Spleen (tissue), 11 donors: ENCODE results near the gene DOCK6. TPM values are rescaled to one million over a fixed set of nuclear protein-coding genes. Genes with fewer than 3 reads are reported as not detected.

Experiments used
- DNase-seq: peaks from one replicate; pipeline ENCODE4 v3.0.0-alpha.2; 2020
- H3K27ac ChIP-seq, 8 donors: fragments of 200-600 bp; sonication (generic) in 7 of 8; 1 replicate in 4 of 8; 2 replicates in 4 of 8; pipeline versions ENCODE4 v1.5.0 to v1.8.0; 2016 to 2021; ENCODE audit warnings: inconsistent platforms in 4 of 8, mild to moderate bottlenecking in 4 of 8, moderate library complexity in 1 of 8
- H3K27me3 ChIP-seq, 7 donors: fragments of 200-600 bp; sonication (generic) in 6 of 7; replicated peaks in 1 of 7; 1 replicate in 4 of 7; 2 replicates in 3 of 7; pipeline versions ENCODE4 v1.5.0 to v1.8.0; 2016 to 2021; ENCODE audit warnings: inconsistent platforms in 3 of 7, mild to moderate bottlenecking in 1 of 7
- H3K36me3 ChIP-seq, 6 donors: fragments of 200-600 bp; sonication (generic) in 5 of 6; 1 replicate in 4 of 6; 2 replicates in 2 of 6; pipeline versions ENCODE4 v1.5.0 to v1.8.0; 2016 to 2021; ENCODE audit warnings: inconsistent platforms in 2 of 6
- H3K4me1 ChIP-seq, 6 donors: fragments of 200-600 bp; sonication (generic) in 5 of 6; 1 replicate in 3 of 6; 2 replicates in 3 of 6; pipeline versions ENCODE4 v1.5.0 to v1.8.0; 2016 to 2021; ENCODE audit warnings: inconsistent platforms in 3 of 6
- H3K4me3 ChIP-seq, 8 donors: fragments of 200-600 bp; sonication (generic) in 7 of 8; 1 replicate in 4 of 8; 2 replicates in 4 of 8; pipeline versions ENCODE4 v1.5.0 to v1.8.0; 2016 to 2021; ENCODE audit warnings: inconsistent platforms in 4 of 8, mild to moderate bottlenecking in 4 of 8, moderate library complexity in 2 of 8
- H3K9me3 ChIP-seq, 8 donors: fragments of 200-600 bp; sonication (generic) in 7 of 8; 1 replicate in 4 of 8; 2 replicates in 4 of 8; pipeline versions ENCODE4 v1.5.0 to v1.8.0; 2016 to 2021; ENCODE audit warnings: inconsistent platforms in 4 of 8
- CTCF ChIP-seq, 11 experiments: fragments of 200-600 bp in 7 of 11; fragments of 450-650 bp in 4 of 11; sonication (generic) in 4 of 11; IDR thresholded peaks in 8 of 11; conservative IDR thresholded peaks in 3 of 11; 1 replicate in 7 of 11; 2 replicates in 4 of 11; pipeline versions ENCODE4 v1.4.0 to v1.8.0; 2016 to 2021; ENCODE audit warnings: antibody characterized with exemption in 11 of 11, inconsistent platforms in 4 of 11, mild to moderate bottlenecking in 1 of 11
- POLR2A ChIP-seq, 3 donors: fragments of 450-650 bp; IDR thresholded peaks; one replicate each; pipeline ENCODE4 v1.5.1; 2017; ENCODE audit warnings: antibody characterized with exemption in 3 of 3, mild to moderate bottlenecking in 1 of 3
- POLR2AphosphoS5 ChIP-seq, 3 donors: sonication (generic); formaldehyde crosslinking; IDR thresholded peaks; one replicate each; pipeline ENCODE4 v1.5.1; 2017; ENCODE audit warnings: antibody characterized with exemption in 3 of 3
- WGBS, 5 donors: extraction: QIAGEN DNeasy Blood & Tissue Kit in 3 of 5; methylation state at CpG; one replicate each; pipeline versions ENCODE4 v1.1.5 to v1.1.7; 2013 to 2018; 5-methylcytosine and 5-hydroxymethylcytosine counted together
- intact Hi-C: fragments of 100-400 bp; cut with DNase I; formaldehyde crosslinking; loops from one replicate; pipeline ENCODE4 v1.15.0; 2023; ENCODE audit warnings: low total_unique reads
- polyA plus RNA-seq, 3 donors: library from polyadenylated mRNA; stranded (reverse); fragments of 200-250 nt; gene quantifications; one replicate each; pipeline ENCODE4 v1.2.1, GENCODE V29; 2013
- total RNA-seq, 7 donors: library from RNA; depleted of rRNA in 3 of 7; stranded (reverse); fragments of >200 nt in 3 of 7; fragmentation: NEBNext Ultra II Directional in 4 of 7; extraction: Animal tissue kit (Norgen Biotek cat#: 25700) in 4 of 7; gene quantifications; one replicate each; pipeline versions ENCODE4 v1.1.0 to v1.2.1, GENCODE V29; 2016 to 2021
- donor health status: healthy with polysubstance abuse.
- donor health status: DM: no; HTN: no; CAD: no; lungs with moderate emphysema.
- donor health status: DM: no; HTN: no; CAD: no.
- donor health status: Bipolar disorder and iron deficiency.
- donor health status: healthy.
- donor health status: DM: no; HTN: no; CAD: no.
- donor health status: DM: yes; HTN: yes; CAD: no.

DOCK6 gene
- total and polyA plus RNA-seq, 10 donors, result 12.5 to 105 (median 47.7) TPM

- intact Hi-C loops, result loop anchor here (5.0 kb wide), 2 partner anchors 74 to 164 kb away; no protein-coding TSS in a partner anchor
- no peak for DNase-seq
- H3K27ac ChIP-seq, result peak overlapping the region in 1 of 8 donors; percentile 70
- H3K4me3 ChIP-seq, result no peak overlapping the region
- H3K27me3 ChIP-seq, result peaks cover 0 to 5% (median 2%) of the 10 kb centered on the region in 7 donors
- peaks cover 8 to 47% (median 23%) of the 10 kb centered on the region in 6 donors for H3K4me1 ChIP-seq
- 93 to 96% (median 93%) methylated on average over 23 to 24 of the region's 24 CpGs for WGBS, 5 donors
- peaks cover 0 to 32% (median 4%) of the 10 kb centered on the region in 6 donors for H3K36me3 ChIP-seq
- TF ChIP-seq CTCF (IDR thresholded peaks at IDR 0.05 in 8 of 11, conservative IDR thresholded peaks at IDR 0.05 in 3 of 11) (no peak), POLR2AphosphoS5 (IDR thresholded peaks at IDR 0.05) (peak in 1 of 3 donors; percentile 14)
- H3K9me3 ChIP-seq, result no peaks in the 10 kb centered on the region
These were observed 60.5 kb downstream of the DOCK6 start for GRCh38 chr19:11201791-11202190.

- peak overlapping the region in 1 of 8 donors; percentile 70 for H3K27ac ChIP-seq
- WGBS, 5 donors, result 85 to 93% (median 88%) methylated on average over 9 of the region's 9 CpGs
- H3K4me1 ChIP-seq, result peaks cover 12 to 55% (median 30%) of the 10 kb centered on the region in 6 donors
These were observed 61.4 kb downstream of the DOCK6 start for GRCh38 chr19:11200931-11201330.

GRCh38 chr19:11200015-11200574 is 62.2 kb downstream of the DOCK6 start:
- peaks cover 0 to 22% (median 4%) of the 10 kb centered on the region in 7 donors for H3K27me3 ChIP-seq
- 90 to 94% (median 92%) methylated on average over 14 to 15 of the region's 15 CpGs for WGBS, 5 donors
- H3K36me3 ChIP-seq, result peaks cover 0 to 32% (median 4%) of the 10 kb centered on the region in 6 donors
- DNase-seq, result no peak
- peak overlapping the region in 1 of 8 donors; percentile 10 for H3K27ac ChIP-seq
- TF ChIP-seq POLR2A (IDR thresholded peaks at IDR 0.05) (no peak), CTCF (IDR thresholded peaks at IDR 0.05 in 8 of 11, conservative IDR thresholded peaks at IDR 0.05 in 3 of 11) (no peak), POLR2AphosphoS5 (IDR thresholded peaks at IDR 0.05) (no peak)
- intact Hi-C loops, result loop anchor here (5.0 kb wide), 2 partner anchors 73 to 163 kb away; no protein-coding TSS in a partner anchor
- peaks cover 12 to 61% (median 36%) of the 10 kb centered on the region in 6 donors for H3K4me1 ChIP-seq
- H3K9me3 ChIP-seq, result no peaks in the 10 kb centered on the region
- no peak overlapping the region for H3K4me3 ChIP-seq

More at GRCh38 chr19:11200931-11201330, 61.4 kb downstream of the DOCK6 start:
- no peak for DNase-seq
- Histone ChIP-seq H3K9me3 (no peaks in the 10 kb centered on the region), H3K4me3 (no peak overlapping the region), H3K36me3 (peaks cover 0 to 32% (median 4%) of the 10 kb centered on the region in 6 donors), H3K27me3 (peaks cover 0 to 13% (median 4%) of the 10 kb centered on the region in 7 donors)
- intact Hi-C loops, result loop anchor here (5.0 kb wide), 2 partner anchors 74 to 164 kb away; no protein-coding TSS in a partner anchor
- TF ChIP-seq POLR2AphosphoS5 (IDR thresholded peaks at IDR 0.05), result no peak
- no peak for TF ChIP-seq CTCF (IDR thresholded peaks at IDR 0.05 in 8 of 11, conservative IDR thresholded peaks at IDR 0.05 in 3 of 11)
- no peak for TF ChIP-seq POLR2A (IDR thresholded peaks at IDR 0.05)

- H3K4me1 ChIP-seq, result peaks cover 12 to 61% (median 38%) of the 10 kb centered on the region in 6 donors
- H3K9me3 ChIP-seq, result no peaks in the 10 kb centered on the region
- H3K27ac ChIP-seq, result peak overlapping the region in 2 of 8 donors; percentile 9 to 83
- no peak for TF ChIP-seq POLR2AphosphoS5 (IDR thresholded peaks at IDR 0.05)
- no peak for TF ChIP-seq POLR2A (IDR thresholded peaks at IDR 0.05)
- no peak for TF ChIP-seq CTCF (IDR thresholded peaks at IDR 0.05 in 8 of 11, conservative IDR thresholded peaks at IDR 0.05 in 3 of 11)
- no peak for DNase-seq
- 64 to 83% (median 76%) methylated on average over 5 of the region's 5 CpGs for WGBS, 5 donors
- no peak overlapping the region for H3K4me3 ChIP-seq
- H3K36me3 ChIP-seq, result peaks cover 0 to 32% (median 4%) of the 10 kb centered on the region in 6 donors
- intact Hi-C loops, result no loop called here
- H3K27me3 ChIP-seq, result peaks cover 0 to 27% (median 4%) of the 10 kb centered on the region in 7 donors
These were observed 62.8 kb downstream of the DOCK6 start for GRCh38 chr19:11199517-11199916.
